GM12873 (cell line): ENCODE results near the gene GPR83.

ENCODE experiments used
- TF ChIP-seq, protein P1 (sequence below): IDR thresholded peaks from 2 replicates; pipeline ENCODE4 v1.5.1; 2012; ENCODE audit warnings: low read depth, mild to moderate bottlenecking, moderate library complexity, low read length, control low read depth; ENCODE audit not compliant: insufficient read depth; ENCODE audit errors: missing control alignments

Gene GPR83

DNA sequence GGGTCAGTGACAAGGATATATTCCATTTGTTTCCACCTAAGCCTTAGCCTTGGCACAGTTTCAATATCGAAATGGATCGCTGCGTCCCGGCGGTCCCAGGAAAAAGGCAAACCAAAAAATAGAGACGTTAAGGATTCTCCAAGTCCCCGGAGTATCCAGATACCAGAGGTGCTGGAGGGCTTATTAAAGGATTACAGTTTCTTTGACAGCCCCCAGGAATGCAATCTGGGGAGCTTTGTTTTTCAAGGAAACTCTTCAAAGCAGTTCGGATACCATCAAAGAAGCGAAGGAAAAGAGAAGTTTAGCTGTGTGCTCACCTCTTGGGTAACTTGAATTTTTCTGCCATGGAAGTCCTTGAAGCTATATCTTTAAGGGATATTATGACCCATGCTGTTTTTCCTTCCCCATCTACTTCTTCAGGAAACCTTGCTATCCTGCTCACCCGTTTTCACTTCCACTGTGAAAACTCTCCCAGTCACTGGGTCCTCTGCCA is 600 bp upstream of the GPR83 start:
- TF ChIP-seq, protein P1, sequence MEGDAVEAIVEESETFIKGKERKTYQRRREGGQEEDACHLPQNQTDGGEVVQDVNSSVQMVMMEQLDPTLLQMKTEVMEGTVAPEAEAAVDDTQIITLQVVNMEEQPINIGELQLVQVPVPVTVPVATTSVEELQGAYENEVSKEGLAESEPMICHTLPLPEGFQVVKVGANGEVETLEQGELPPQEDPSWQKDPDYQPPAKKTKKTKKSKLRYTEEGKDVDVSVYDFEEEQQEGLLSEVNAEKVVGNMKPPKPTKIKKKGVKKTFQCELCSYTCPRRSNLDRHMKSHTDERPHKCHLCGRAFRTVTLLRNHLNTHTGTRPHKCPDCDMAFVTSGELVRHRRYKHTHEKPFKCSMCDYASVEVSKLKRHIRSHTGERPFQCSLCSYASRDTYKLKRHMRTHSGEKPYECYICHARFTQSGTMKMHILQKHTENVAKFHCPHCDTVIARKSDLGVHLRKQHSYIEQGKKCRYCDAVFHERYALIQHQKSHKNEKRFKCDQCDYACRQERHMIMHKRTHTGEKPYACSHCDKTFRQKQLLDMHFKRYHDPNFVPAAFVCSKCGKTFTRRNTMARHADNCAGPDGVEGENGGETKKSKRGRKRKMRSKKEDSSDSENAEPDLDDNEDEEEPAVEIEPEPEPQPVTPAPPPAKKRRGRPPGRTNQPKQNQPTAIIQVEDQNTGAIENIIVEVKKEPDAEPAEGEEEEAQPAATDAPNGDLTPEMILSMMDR, result no peak

- TF ChIP-seq, protein P1, result no peak
These were observed 771 bp downstream of the GPR83 start for GRCh38 chr11:94400457-94400838.

GRCh38 chr11:94400050-94400449 is 1.2 kb downstream of the GPR83 start:
- TF ChIP-seq, protein P1, result no peak

GRCh38 chr11:94398101-94398500 is 3.1 kb downstream of the GPR83 start:
- TF ChIP-seq, protein P1, result no peak

DNA sequence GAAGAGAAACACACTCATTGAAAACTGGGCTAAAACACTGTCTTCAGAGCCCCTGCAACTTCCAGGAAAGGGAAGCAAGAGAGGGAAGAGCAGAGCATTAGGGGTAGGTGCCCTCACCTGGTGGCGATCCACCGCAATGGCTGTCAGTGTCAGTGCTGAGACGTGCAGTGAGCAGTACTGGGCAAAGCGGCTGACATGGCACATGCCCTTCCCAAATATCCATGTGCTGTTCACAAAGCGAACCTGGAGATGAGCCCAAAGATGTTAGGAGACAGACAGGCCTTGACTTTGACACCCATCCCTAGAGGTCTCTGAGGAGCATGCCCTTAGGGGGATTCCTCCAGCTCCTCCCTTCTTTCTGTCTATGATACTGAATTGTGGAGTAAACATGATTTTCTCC is 4.9 kb downstream of the GPR83 start:
- TF ChIP-seq, protein P1, result no peak

GRCh38 chr11:94379613-94380012 is 21.6 kb downstream of the GPR83 start:
- TF ChIP-seq, protein P1, result no peak

DNA sequence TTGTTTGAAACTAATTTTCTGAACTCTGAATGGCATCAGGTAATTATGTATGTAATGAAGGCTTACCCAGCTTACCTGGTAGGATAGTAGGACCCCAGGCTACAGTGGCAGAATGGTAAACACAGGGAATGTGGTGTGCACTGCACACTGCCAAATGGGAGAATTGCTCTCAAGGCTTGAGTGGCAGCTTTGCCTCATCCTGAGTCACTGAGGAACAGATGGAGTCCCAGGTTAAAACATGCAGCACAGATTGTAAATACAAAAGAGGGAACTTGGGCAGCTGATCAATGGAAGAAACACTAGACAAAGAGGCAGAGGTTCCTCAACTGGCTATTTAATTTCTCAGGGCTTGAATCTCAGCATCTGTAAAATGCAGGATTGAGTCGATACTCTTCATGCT is 24.4 kb downstream of the GPR83 start:
- TF ChIP-seq, protein P1, result no peak
